Spleen (tissue), 7 donors: ENCODE data around the gene C10orf105.

Source experiments
- POLR2A ChIP-seq, 3 donors: fragments of 450-650 bp; IDR thresholded peaks; one replicate each; pipeline ENCODE4 v1.5.1; 2017; ENCODE audit warnings: antibody characterized with exemption in 3 of 3, mild to moderate bottlenecking in 1 of 3
- POLR2AphosphoS5 ChIP-seq, 3 donors: sonication (generic); formaldehyde crosslinking; IDR thresholded peaks; one replicate each; pipeline ENCODE4 v1.5.1; 2017; ENCODE audit warnings: antibody characterized with exemption in 3 of 3
- TF ChIP-seq, protein P1 (sequence below), 11 experiments: fragments of 200-600 bp in 7 of 11; fragments of 450-650 bp in 4 of 11; sonication (generic) in 4 of 11; IDR thresholded peaks in 8 of 11; conservative IDR thresholded peaks in 3 of 11; 1 replicate in 7 of 11; 2 replicates in 4 of 11; pipeline versions ENCODE4 v1.4.0 to v1.8.0; 2016 to 2021; ENCODE audit warnings: antibody characterized with exemption in 11 of 11, inconsistent platforms in 4 of 11, mild to moderate bottlenecking in 1 of 11
- donor health status: DM: no; HTN: no; CAD: no; lungs with moderate emphysema.
- donor health status: DM: no; HTN: no; CAD: no.
- donor health status: DM: no; HTN: no; CAD: no.

DNA sequence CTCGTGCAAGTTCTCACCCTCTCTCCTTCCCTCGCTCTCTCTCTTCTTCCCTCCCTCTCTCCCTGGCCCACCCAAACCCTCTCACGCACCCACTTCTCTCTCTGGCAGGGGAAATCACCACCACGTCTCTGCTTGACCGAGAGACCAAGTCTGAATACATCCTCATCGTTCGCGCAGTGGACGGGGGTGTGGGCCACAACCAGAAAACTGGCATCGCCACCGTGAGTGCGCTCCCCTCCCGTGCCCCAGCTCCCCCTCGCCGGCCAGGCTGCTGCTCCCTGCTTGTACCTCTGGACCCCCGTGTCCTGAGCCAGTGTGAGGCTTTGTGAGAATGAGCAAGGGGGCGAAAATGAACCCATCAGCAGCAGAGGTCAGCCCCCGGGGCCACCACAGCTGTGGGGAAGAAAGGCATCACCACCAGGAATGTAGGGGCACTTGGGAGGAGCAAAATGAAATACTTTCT is 25.5 kb downstream of the C10orf105 start:
- TF ChIP-seq, protein P1, sequence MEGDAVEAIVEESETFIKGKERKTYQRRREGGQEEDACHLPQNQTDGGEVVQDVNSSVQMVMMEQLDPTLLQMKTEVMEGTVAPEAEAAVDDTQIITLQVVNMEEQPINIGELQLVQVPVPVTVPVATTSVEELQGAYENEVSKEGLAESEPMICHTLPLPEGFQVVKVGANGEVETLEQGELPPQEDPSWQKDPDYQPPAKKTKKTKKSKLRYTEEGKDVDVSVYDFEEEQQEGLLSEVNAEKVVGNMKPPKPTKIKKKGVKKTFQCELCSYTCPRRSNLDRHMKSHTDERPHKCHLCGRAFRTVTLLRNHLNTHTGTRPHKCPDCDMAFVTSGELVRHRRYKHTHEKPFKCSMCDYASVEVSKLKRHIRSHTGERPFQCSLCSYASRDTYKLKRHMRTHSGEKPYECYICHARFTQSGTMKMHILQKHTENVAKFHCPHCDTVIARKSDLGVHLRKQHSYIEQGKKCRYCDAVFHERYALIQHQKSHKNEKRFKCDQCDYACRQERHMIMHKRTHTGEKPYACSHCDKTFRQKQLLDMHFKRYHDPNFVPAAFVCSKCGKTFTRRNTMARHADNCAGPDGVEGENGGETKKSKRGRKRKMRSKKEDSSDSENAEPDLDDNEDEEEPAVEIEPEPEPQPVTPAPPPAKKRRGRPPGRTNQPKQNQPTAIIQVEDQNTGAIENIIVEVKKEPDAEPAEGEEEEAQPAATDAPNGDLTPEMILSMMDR (IDR thresholded peaks at IDR 0.05 in 8 of 11, conservative IDR thresholded peaks at IDR 0.05 in 3 of 11): no peak
- TF ChIP-seq POLR2A (IDR thresholded peaks at IDR 0.05) (no peak), POLR2AphosphoS5 (IDR thresholded peaks at IDR 0.05) (no peak)
